Mesothelial cell of epicardium (in vitro differentiated cells): ENCODE measurements around the gene PLEKHA7. TPM values are rescaled to one million over a fixed set of nuclear protein-coding genes. Genes with fewer than 3 reads are reported as not detected.

ENCODE experiments used
- DNase-seq, 2 experiments: peaks; one replicate each; pipeline ENCODE4 v3.0.0; 2021; ENCODE audit warnings: low spot score in 2 of 2; ENCODE audit not compliant: unreplicated experiment in 2 of 2
- H3K27ac Mint-ChIP-seq: 2 replicates; pipeline ENCODE4 v1.8.0; 2021; ENCODE audit warnings: mixed read lengths
- H3K27me3 Mint-ChIP-seq: 2 replicates; pipeline ENCODE4 v1.8.0; 2021; ENCODE audit warnings: low read depth, mixed read lengths
- H3K36me3 Mint-ChIP-seq: 2 replicates; pipeline ENCODE4 v1.8.0; 2021; ENCODE audit warnings: mixed read lengths
- H3K4me1 Mint-ChIP-seq: 2 replicates; pipeline ENCODE4 v1.8.0; 2021; ENCODE audit warnings: mixed read lengths
- H3K4me3 Mint-ChIP-seq: 2 replicates; pipeline ENCODE4 v1.8.0; 2021; ENCODE audit warnings: mild to moderate bottlenecking, moderate library complexity, mixed read lengths
- H3K9me3 Mint-ChIP-seq: 2 replicates; pipeline ENCODE4 v1.8.0; 2021; ENCODE audit warnings: mixed read lengths
- CTCF ChIP-seq: fragments of 200-600 bp; sonication (generic); IDR thresholded peaks from one replicate; pipeline ENCODE4 v1.5.0; 2021; ENCODE audit warnings: antibody characterized with exemption; ENCODE audit not compliant: unreplicated experiment
- total RNA-seq: library from RNA; stranded (reverse); gene quantifications from 3 replicates; pipeline ENCODE4 v1.2.1, GENCODE V29; 2021

PLEKHA7 gene
- total RNA-seq, 1 donor from 2014 or later, result 30.5 TPM

GRCh38 chr11:16820324-16821092 is 193.7 kb downstream of the PLEKHA7 start:
- peaks cover 4% of the 10 kb centered on the region for H3K36me3 Mint-ChIP-seq
- H3K27ac Mint-ChIP-seq, result peak overlapping the region; percentile 81
- H3K9me3 Mint-ChIP-seq, result no peaks in the 10 kb centered on the region
- H3K27me3 Mint-ChIP-seq, result no peaks in the 10 kb centered on the region
- peaks cover 27% of the 10 kb centered on the region for H3K4me1 Mint-ChIP-seq
- peak; percentile 48 to 53 for DNase-seq
- H3K4me3 Mint-ChIP-seq, result no peak overlapping the region
- peak; percentile 84 for TF ChIP-seq CTCF

- DNase-seq, result no peak
- Mint-ChIP-seq H3K27ac (no peak overlapping the region), H3K27me3 (no peaks in the 10 kb centered on the region), H3K4me3 (no peak overlapping the region), H3K36me3 (peaks cover 2% of the 10 kb centered on the region), H3K9me3 (no peaks in the 10 kb centered on the region), H3K4me1 (peaks cover 25% of the 10 kb centered on the region)
- TF ChIP-seq CTCF, result no peak
Measured at GRCh38 chr11:16818284-16818683, 195.9 kb downstream of the PLEKHA7 start.

- Mint-ChIP-seq H3K9me3 (no peaks in the 10 kb centered on the region), H3K27ac (no peak overlapping the region), H3K4me1 (peaks cover 25% of the 10 kb centered on the region), H3K27me3 (no peaks in the 10 kb centered on the region), H3K36me3 (peaks cover 2% of the 10 kb centered on the region), H3K4me3 (no peak overlapping the region)
- no peak for TF ChIP-seq CTCF
- DNase-seq, result no peak
Measured at GRCh38 chr11:16817351-16817750, 196.9 kb downstream of the PLEKHA7 start.

- H3K4me3 Mint-ChIP-seq, result no peak overlapping the region
- H3K27ac Mint-ChIP-seq, result no peak overlapping the region
- no peaks in the 10 kb centered on the region for H3K9me3 Mint-ChIP-seq
- H3K36me3 Mint-ChIP-seq, result peaks cover 2% of the 10 kb centered on the region
- no peak for TF ChIP-seq CTCF
- H3K27me3 Mint-ChIP-seq, result no peaks in the 10 kb centered on the region
- DNase-seq, result no peak
- peaks cover 20% of the 10 kb centered on the region for H3K4me1 Mint-ChIP-seq
Measured at GRCh38 chr11:16816358-16817270, 197.6 kb downstream of the PLEKHA7 start.

- Mint-ChIP-seq H3K27ac (no peak overlapping the region), H3K9me3 (no peaks in the 10 kb centered on the region), H3K4me1 (peaks cover 6% of the 10 kb centered on the region), H3K27me3 (no peaks in the 10 kb centered on the region), H3K36me3 (peaks cover 2% of the 10 kb centered on the region), H3K4me3 (no peak overlapping the region)
- no peak for DNase-seq
- TF ChIP-seq CTCF, result no peak
Measured at GRCh38 chr11:16815047-16815767, 199.0 kb downstream of the PLEKHA7 start.
